SK-N-MC (cell line): ENCODE results near the gene TERT.

Experiments used
- EZH2 ChIP-seq: fragments of 200-600 bp; sonication (generic); IDR thresholded peaks from one replicate; pipeline ENCODE4 v1.6.1; 2017; ENCODE audit warnings: antibody characterized with exemption
- POLR2AphosphoS5 ChIP-seq: IDR thresholded peaks from 2 replicates; pipeline ENCODE4 v1.6.1; 2012; ENCODE audit warnings: mild to moderate bottlenecking, low read depth, low read length, borderline replicate concordance

DNA sequence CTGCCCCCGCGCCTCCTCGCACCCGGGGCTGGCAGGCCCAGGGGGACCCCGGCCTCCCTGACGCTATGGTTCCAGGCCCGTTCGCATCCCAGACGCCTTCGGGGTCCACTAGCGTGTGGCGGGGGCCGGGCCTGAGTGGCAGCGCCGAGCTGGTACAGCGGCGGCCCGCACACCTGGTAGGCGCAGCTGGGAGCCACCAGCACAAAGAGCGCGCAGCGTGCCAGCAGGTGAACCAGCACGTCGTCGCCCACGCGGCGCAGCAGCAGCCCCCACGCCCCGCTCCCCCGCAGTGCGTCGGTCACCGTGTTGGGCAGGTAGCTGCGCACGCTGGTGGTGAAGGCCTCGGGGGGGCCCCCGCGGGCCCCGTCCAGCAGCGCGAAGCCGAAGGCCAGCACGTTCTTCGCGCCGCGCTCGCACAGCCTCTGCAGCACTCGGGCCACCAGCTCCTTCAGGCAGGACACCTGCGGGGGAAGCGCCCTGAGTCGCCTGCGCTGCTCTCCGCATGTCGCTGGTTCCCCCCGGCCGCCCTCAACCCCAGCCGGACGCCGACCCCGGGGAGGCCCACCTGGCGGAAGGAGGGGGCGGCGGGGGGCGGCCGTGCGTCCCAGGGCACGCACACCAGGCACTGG, 548 bp downstream of the TERT start:
- TF ChIP-seq POLR2AphosphoS5 (no peak), EZH2 (no peak)
